IPS-20b (cell line): Measurements from ENCODE around the gene IRAG1.
A peak's percentile ranks its signal among the peaks of the same experiment; 100 is the strongest.
"Not testable (repeated sequence)": the region's sequence is repeated elsewhere in the genome, so short reads cannot be mapped to it uniquely, and the experiment has no call there.

Source experiments
- H3K27ac ChIP-seq: one replicate; pipeline ENCODE4 v1.5.1; 2013; ENCODE audit warnings: low read length
- H3K27me3 ChIP-seq: 2 replicates; pipeline ENCODE4 v1.6.1; 2013; ENCODE audit warnings: mild to moderate bottlenecking, low read length, inconsistent platforms; ENCODE audit not compliant: insufficient read depth
- H3K36me3 ChIP-seq: 2 replicates; pipeline ENCODE4 v1.6.1; 2013; ENCODE audit warnings: low read depth, mild to moderate bottlenecking, inconsistent platforms, low read length, moderate library complexity; ENCODE audit not compliant: insufficient read depth
- H3K4me1 ChIP-seq: 2 replicates; pipeline ENCODE4 v1.6.1; 2013; ENCODE audit warnings: mild to moderate bottlenecking, control low read depth, inconsistent platforms, low read length, moderate library complexity; ENCODE audit not compliant: insufficient read depth
- H3K4me3 ChIP-seq: 2 replicates; pipeline ENCODE4 v1.5.1; 2013; ENCODE audit warnings: mild to moderate bottlenecking, low read length, inconsistent platforms
- H3K9ac ChIP-seq: 2 replicates; pipeline ENCODE4 v1.6.1; 2013; ENCODE audit warnings: low read depth, mild to moderate bottlenecking, inconsistent platforms, low read length, moderate library complexity
- H3K9me3 ChIP-seq: 2 replicates; pipeline ENCODE4 v1.6.1; 2013; ENCODE audit warnings: mild to moderate bottlenecking, low read depth, low read length, inconsistent platforms; ENCODE audit not compliant: insufficient read depth

The IRAG1 gene

GRCh38 chr11:10697323-10697620 lies 3.7 kb upstream of the IRAG1 start:
- H3K4me1 ChIP-seq, result no peaks in the 10 kb centered on the region; the same call in 1 of the 2 replicates
- no peak overlapping the region for H3K9ac ChIP-seq
- H3K36me3 ChIP-seq, result no peaks in the 10 kb centered on the region
- H3K4me3 ChIP-seq, result no peak overlapping the region
- H3K27ac ChIP-seq, result no peak overlapping the region
- H3K9me3 ChIP-seq, result peaks cover 10% of the 10 kb centered on the region
- H3K27me3 ChIP-seq, result no peaks in the 10 kb centered on the region

GRCh38 chr11:10696468-10697322 lies 3.1 kb upstream of the IRAG1 start:
- Histone ChIP-seq H3K36me3 (no peaks in the 10 kb centered on the region), H3K27ac (no peak overlapping the region), H3K9ac (no peak overlapping the region), H3K9me3 (peaks cover 10% of the 10 kb centered on the region), H3K27me3 (no peaks in the 10 kb centered on the region), H3K4me3 (no peak overlapping the region), H3K4me1 (no peaks in the 10 kb centered on the region; the same call in 1 of the 2 replicates)

- Histone ChIP-seq H3K4me3 (no peak overlapping the region), H3K27ac (no peak overlapping the region), H3K27me3 (no peaks in the 10 kb centered on the region), H3K9ac (no peak overlapping the region), H3K36me3 (no peaks in the 10 kb centered on the region), H3K4me1 (no peaks in the 10 kb centered on the region; the same call in 1 of the 2 replicates), H3K9me3 (peaks cover 10% of the 10 kb centered on the region)
These were observed 2.3 kb upstream of the IRAG1 start for GRCh38 chr11:10695833-10696232.

- no peaks in the 10 kb centered on the region for H3K36me3 ChIP-seq
- H3K9ac ChIP-seq, result no peak overlapping the region
- no peak overlapping the region for H3K4me3 ChIP-seq
- no peak overlapping the region for H3K27ac ChIP-seq
- no peaks in the 10 kb centered on the region for H3K27me3 ChIP-seq
- no peaks in the 10 kb centered on the region; the same call in 1 of the 2 replicates for H3K4me1 ChIP-seq
- peaks cover 8% of the 10 kb centered on the region for H3K9me3 ChIP-seq
These were observed 1.1 kb upstream of the IRAG1 start for GRCh38 chr11:10694486-10695239.

GRCh38 chr11:10692531-10693115 lies 932 bp downstream of the IRAG1 start:
- H3K9ac ChIP-seq, result peak overlapping the region; percentile 49; the same call in 1 of the 2 replicates

DNA sequence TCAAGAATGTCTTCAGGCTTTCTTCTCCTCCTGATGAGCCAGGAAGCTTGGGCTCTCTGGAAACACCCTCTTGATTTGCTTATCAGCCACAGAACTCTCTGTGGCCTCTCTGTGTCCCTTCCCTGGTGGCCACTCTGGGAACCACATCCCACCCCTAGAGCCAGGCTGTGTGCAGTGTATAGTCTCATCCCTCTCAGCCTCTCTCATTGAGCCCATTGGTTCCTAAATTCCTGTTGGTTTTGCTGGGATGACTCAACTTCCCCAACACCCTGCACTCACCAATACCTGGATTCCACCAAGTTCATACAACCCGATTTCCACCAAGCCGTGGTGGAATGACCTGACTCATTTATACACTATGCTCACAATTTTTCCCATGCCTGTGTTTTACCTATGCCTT lies 5.2 kb downstream of the IRAG1 start:
- no peaks in the 10 kb centered on the region for H3K27me3 ChIP-seq
- no peaks in the 10 kb centered on the region; the same call in 1 of the 2 replicates for H3K4me1 ChIP-seq
- no peaks in the 10 kb centered on the region for H3K9me3 ChIP-seq
- no peak overlapping the region for H3K4me3 ChIP-seq
- H3K36me3 ChIP-seq, result no peaks in the 10 kb centered on the region
- no peak overlapping the region for H3K9ac ChIP-seq
- H3K27ac ChIP-seq, result no peak overlapping the region

More at GRCh38 chr11:10692531-10693115, 932 bp downstream of the IRAG1 start:
- no peaks in the 10 kb centered on the region for H3K36me3 ChIP-seq
- no peak overlapping the region for H3K27ac ChIP-seq
- H3K4me1 ChIP-seq, result no peaks in the 10 kb centered on the region; the same call in 1 of the 2 replicates
- no peaks in the 10 kb centered on the region for H3K9me3 ChIP-seq
- no peak overlapping the region for H3K4me3 ChIP-seq
- H3K27me3 ChIP-seq, result no peaks in the 10 kb centered on the region

GRCh38 chr11:10686311-10686710 lies 7.2 kb downstream of the IRAG1 start:
- no peaks in the 10 kb centered on the region for H3K27me3 ChIP-seq
- no peak overlapping the region for H3K4me3 ChIP-seq
- no peaks in the 10 kb centered on the region for H3K4me1 ChIP-seq
- no peaks in the 10 kb centered on the region for H3K36me3 ChIP-seq
- no peak overlapping the region for H3K27ac ChIP-seq
- no peak overlapping the region for H3K9ac ChIP-seq
- H3K9me3 ChIP-seq, result no peaks in the 10 kb centered on the region

DNA sequence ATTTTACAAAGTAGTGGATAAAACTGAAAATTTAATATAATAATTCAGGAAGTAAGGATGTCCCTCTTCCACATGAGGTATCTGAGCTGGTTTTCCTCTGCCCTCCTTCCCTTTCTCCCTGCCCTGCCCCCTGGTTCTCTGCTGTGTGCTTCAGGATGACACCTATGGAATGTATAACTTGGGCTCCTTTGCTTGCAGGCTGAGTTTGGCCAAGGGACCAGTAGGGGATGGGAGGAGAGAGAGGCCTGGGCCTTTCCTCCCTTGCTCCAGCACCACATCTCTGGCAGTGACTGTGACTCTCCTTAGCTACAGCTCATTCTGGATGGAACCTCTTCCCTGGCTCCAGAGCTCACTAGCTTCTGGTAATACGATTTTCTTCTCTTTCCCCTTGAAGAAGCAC lies 10.1 kb downstream of the IRAG1 start:
- no peaks in the 10 kb centered on the region for H3K27me3 ChIP-seq
- H3K27ac ChIP-seq, result no peak overlapping the region
- no peaks in the 10 kb centered on the region for H3K4me1 ChIP-seq
- H3K36me3 ChIP-seq, result no peaks in the 10 kb centered on the region
- no peaks in the 10 kb centered on the region for H3K9me3 ChIP-seq
- no peak overlapping the region for H3K4me3 ChIP-seq
- no peak overlapping the region for H3K9ac ChIP-seq

DNA sequence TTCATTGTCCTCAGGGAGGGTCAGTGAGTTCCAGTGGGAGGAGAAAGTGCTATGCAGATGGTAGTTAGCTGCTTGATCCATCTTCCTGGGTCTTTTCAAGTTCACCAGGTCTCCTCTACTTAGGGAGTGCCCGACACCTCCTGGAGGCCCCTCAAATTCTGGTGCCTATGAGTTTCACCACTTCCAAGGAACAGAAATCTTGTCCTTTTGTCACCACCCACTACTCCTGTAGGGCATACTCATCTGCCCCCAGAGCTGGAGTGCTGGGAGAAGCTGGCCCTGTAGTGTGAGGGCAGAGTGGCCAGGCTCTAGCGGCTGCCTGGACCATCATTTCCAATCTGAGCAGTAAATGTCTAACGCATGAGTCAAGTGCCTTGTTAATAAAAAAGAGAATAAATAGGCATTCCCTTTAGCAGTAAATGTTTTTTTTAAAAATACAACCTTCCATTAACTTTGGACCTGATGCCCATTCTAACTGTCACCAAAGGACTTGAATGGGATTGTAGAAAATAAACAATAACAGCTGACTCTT lies 12.5 kb downstream of the IRAG1 start:
- Histone ChIP-seq H3K36me3 (no peaks in the 10 kb centered on the region), H3K27me3 (no peaks in the 10 kb centered on the region), H3K4me1 (no peaks in the 10 kb centered on the region), H3K9me3 (no peaks in the 10 kb centered on the region), H3K27ac (no peak overlapping the region), H3K9ac (no peak overlapping the region), H3K4me3 (no peak overlapping the region)

- H3K9ac ChIP-seq, H3K36me3 ChIP-seq, H3K27ac ChIP-seq, H3K9me3 ChIP-seq, H3K27me3 ChIP-seq, H3K4me1 ChIP-seq, H3K4me3 ChIP-seq: not testable (repeated sequence)
These were observed 13.3 kb downstream of the IRAG1 start for GRCh38 chr11:10680279-10680678.

- H3K9me3 ChIP-seq, result no peaks in the 10 kb centered on the region
- no peak overlapping the region for H3K4me3 ChIP-seq
- no peak overlapping the region for H3K27ac ChIP-seq
- H3K36me3 ChIP-seq, result no peaks in the 10 kb centered on the region
- H3K4me1 ChIP-seq, result no peaks in the 10 kb centered on the region
- no peaks in the 10 kb centered on the region for H3K27me3 ChIP-seq
- no peak overlapping the region for H3K9ac ChIP-seq
These were observed 13.9 kb downstream of the IRAG1 start for GRCh38 chr11:10679644-10680043.
